ENCODE results near the gene MASP2.

DNA sequence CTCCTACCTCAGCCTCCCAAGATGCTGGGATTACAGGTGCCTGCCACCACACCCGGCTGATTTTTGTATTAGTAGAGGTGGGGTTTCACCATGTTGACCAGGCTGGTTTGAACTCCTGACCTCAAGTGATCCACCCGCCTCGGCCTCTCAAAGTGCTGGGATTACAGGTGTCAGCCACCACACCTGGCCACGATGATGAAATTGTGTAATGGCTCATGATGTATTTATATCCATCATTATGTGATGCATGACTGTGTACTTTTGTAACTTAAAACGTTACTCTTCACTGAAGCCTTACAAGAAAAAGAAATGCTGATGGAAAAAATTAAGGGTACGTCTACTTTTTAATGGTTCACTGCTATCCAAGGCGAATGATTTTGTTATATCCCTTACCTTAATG, 27.1 kb downstream of the MASP2 start:
- TF ChIP-seq POLR2A (IDR thresholded peaks at IDR 0.05; ENCODE audit: low read depth, low read length) (no peak), TAF1 (IDR thresholded peaks at IDR 0.05; ENCODE audit: low read depth, low read length) (no peak)

All from GM12891 (cell line).